Activated naive CD8-positive, alpha-beta T cell treated with anti-CD3 and anti-CD28 coated beads, Interleukin-2, amount 50 U/mL, for 24 hours (primary cell): ENCODE results near the gene ZCRB1.

Experiments used
- ATAC-seq: fragments of 150-1000 bp; cut with Tn5 transposase; one replicate; pipeline ENCODE4 v1.10.0; 2021
- DNase-seq: peaks from one replicate; pipeline ENCODE4 v3.0.0; 2021
- H3K27ac Mint-ChIP-seq: one replicate; pipeline ENCODE4 v1.8.0; 2021; ENCODE audit warnings: mild to moderate bottlenecking, mixed read lengths
- H3K27me3 Mint-ChIP-seq: one replicate; pipeline ENCODE4 v1.8.0; 2021; ENCODE audit warnings: mixed read lengths
- H3K36me3 Mint-ChIP-seq: one replicate; pipeline ENCODE4 v1.8.0; 2021; ENCODE audit warnings: low read depth, mixed read lengths
- H3K4me1 Mint-ChIP-seq: one replicate; pipeline ENCODE4 v1.8.0; 2021; ENCODE audit warnings: mixed read lengths
- H3K4me3 Mint-ChIP-seq: one replicate; pipeline ENCODE4 v1.8.0; 2021; ENCODE audit warnings: mild to moderate bottlenecking, moderate library complexity, mixed read lengths
- H3K9me3 Mint-ChIP-seq: one replicate; pipeline ENCODE4 v1.8.0; 2021; ENCODE audit warnings: mixed read lengths

Gene ZCRB1

DNA sequence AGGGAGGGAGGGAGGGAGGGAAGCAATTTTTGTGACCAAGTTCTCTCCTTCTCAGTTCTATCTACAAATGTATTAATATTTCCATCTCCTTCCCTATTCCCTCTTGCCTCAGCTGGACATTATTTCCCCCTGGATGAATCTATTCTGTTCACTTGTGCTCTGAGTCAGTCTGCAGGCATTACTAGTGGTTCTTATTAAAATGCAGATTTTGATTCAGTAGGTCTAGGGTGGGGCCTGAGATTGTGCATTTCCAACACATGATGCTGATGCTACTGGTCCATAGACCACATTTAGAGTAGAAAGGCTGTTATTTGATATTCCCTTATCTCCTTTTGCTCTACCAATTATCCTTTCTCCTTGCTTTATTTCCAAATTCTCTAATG, 47.8 kb downstream of the ZCRB1 start:
- Mint-ChIP-seq H3K4me1 (no peaks in the 10 kb centered on the region), H3K4me3 (no peak overlapping the region)
- no peak for ATAC-seq

GRCh38 chr12:42277396-42278127, 48.3 kb downstream of the ZCRB1 start:
- H3K9me3 Mint-ChIP-seq: peaks cover 3% of the 10 kb centered on the region
- peaks cover 5% of the 10 kb centered on the region for H3K27me3 Mint-ChIP-seq
- H3K27ac Mint-ChIP-seq: no peak overlapping the region
- no peak for DNase-seq
- no peak for ATAC-seq
- H3K4me1 Mint-ChIP-seq: no peaks in the 10 kb centered on the region
- no peaks in the 10 kb centered on the region for H3K36me3 Mint-ChIP-seq
- no peak overlapping the region for H3K4me3 Mint-ChIP-seq

More for the DNA sequence above, 47.8 kb downstream of the ZCRB1 start:
- H3K36me3 Mint-ChIP-seq: no peaks in the 10 kb centered on the region
- H3K9me3 Mint-ChIP-seq: no peaks in the 10 kb centered on the region
- no peak for DNase-seq
- H3K27me3 Mint-ChIP-seq: peaks cover 3% of the 10 kb centered on the region
- H3K27ac Mint-ChIP-seq: no peak overlapping the region

DNA sequence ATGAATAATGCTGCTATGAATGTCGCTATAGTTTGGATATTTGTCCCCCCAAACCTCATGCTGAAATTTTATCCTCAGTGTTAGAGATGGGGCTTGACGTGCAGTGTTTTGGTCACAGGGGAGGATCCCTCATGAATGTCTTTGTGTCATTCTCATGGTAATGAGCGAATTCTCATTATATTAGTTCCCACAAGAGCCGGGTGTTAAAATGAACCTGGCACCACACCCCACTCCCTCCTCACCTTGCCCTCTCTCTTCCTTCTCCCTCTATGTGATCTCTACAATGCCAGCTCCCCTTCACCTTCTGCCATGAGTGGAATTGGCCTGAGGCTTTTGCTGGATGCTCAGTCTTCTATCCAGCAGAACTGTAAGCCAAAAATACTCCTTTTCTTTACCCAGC, 50.4 kb downstream of the ZCRB1 start:
- DNase-seq (no peak), ATAC-seq (no peak)
- no peak overlapping the region for H3K27ac Mint-ChIP-seq
- H3K9me3 Mint-ChIP-seq: peaks cover 4% of the 10 kb centered on the region
- H3K4me1 Mint-ChIP-seq: peaks cover 2% of the 10 kb centered on the region
- H3K36me3 Mint-ChIP-seq: no peaks in the 10 kb centered on the region
- H3K4me3 Mint-ChIP-seq: no peak overlapping the region
- H3K27me3 Mint-ChIP-seq: peaks cover 8% of the 10 kb centered on the region

DNA sequence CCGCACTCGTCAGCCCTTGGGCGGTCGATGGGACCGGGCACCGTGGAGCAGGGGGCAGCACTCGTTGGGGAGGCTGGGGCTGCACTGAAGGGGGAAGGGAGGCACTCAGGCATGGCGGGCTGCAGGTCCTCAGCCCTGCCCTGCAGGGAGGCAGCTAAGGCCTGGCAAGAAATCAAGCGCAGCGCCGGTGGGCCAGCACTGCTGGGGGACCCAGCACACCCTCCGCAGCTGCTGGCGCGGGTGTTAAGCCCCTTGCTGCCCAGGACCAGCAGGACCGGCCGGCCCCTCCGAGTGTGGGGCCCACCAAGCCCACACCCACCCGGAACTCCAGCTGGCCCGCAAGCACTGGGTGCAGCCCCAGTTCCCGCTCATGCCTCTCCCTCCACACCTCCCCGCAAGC, 52.2 kb downstream of the ZCRB1 start:
- ATAC-seq: no peak
- Mint-ChIP-seq H3K4me3 (no peak overlapping the region), H3K9me3 (peaks cover 4% of the 10 kb centered on the region), H3K27ac (no peak overlapping the region), H3K36me3 (no peaks in the 10 kb centered on the region), H3K27me3 (peaks cover 7% of the 10 kb centered on the region), H3K4me1 (peaks cover 2% of the 10 kb centered on the region)
- no peak for DNase-seq

GRCh38 chr12:42270596-42270995, 55.3 kb downstream of the ZCRB1 start:
- no peak overlapping the region for H3K27ac Mint-ChIP-seq
- H3K27me3 Mint-ChIP-seq: peaks cover 5% of the 10 kb centered on the region
- H3K4me1 Mint-ChIP-seq: peaks cover 2% of the 10 kb centered on the region
- peaks cover 4% of the 10 kb centered on the region for H3K9me3 Mint-ChIP-seq
- H3K4me3 Mint-ChIP-seq: no peak overlapping the region
- ATAC-seq (no peak), DNase-seq (no peak)
- no peaks in the 10 kb centered on the region for H3K36me3 Mint-ChIP-seq

DNA sequence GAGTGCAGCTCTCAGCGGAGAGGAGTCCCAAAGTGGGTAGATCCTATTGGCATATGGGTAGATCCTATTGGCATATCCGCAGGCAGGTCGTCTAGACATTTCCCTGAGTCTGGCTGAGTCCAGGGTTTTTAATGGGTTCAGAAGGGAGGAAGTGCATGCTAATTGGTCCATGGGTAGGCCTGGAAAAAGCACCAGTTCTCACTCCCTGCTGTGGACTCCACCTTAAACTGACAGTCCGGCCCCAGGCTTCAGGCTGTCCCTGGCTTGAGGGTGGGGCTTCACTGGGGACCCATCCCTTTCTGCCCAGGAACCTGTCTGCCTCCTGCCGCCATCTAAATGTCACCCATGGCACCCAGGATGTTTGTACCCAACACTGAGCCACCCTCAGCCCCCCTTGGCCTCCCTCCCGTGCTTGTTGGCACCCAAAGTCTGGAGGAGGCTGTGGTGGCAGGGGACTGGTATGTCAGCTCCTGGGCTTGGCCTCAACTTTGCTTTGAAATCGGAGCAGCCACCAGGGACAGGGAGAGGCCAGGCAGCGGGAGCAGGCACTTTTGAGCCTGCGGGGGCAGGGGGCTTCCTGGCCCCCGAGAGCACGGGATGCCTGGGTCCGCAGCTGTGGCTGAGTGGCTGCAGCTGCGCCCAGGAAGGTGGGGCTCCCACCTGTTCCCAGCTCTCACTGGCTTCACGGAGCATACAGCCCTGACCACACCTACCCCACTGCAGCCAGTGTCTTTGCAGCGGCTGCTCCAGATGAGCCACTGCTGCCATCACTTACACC, 58.3 kb downstream of the ZCRB1 start:
- H3K36me3 Mint-ChIP-seq: no peaks in the 10 kb centered on the region
- no peak overlapping the region for H3K27ac Mint-ChIP-seq
- DNase-seq (no peak), ATAC-seq (no peak)
- H3K4me3 Mint-ChIP-seq: no peak overlapping the region
- H3K27me3 Mint-ChIP-seq: peaks cover 4% of the 10 kb centered on the region
- peaks cover 1% of the 10 kb centered on the region for H3K9me3 Mint-ChIP-seq
- H3K4me1 Mint-ChIP-seq: peaks cover 2% of the 10 kb centered on the region

GRCh38 chr12:42266579-42267230, 59.2 kb downstream of the ZCRB1 start:
- H3K9me3 Mint-ChIP-seq: no peaks in the 10 kb centered on the region
- ATAC-seq: no peak

GRCh38 chr12:42262271-42262670, 63.6 kb downstream of the ZCRB1 start:
- Mint-ChIP-seq H3K27ac (no peak overlapping the region), H3K36me3 (no peaks in the 10 kb centered on the region), H3K27me3 (peaks cover under 1% of the 10 kb centered on the region), H3K4me1 (no peaks in the 10 kb centered on the region), H3K4me3 (no peak overlapping the region), H3K9me3 (no peaks in the 10 kb centered on the region)
- DNase-seq: no peak
- ATAC-seq: no peak

More at GRCh38 chr12:42266579-42267230, 59.2 kb downstream of the ZCRB1 start:
- no peaks in the 10 kb centered on the region for H3K36me3 Mint-ChIP-seq
- peaks cover 1% of the 10 kb centered on the region for H3K27me3 Mint-ChIP-seq
- peaks cover 2% of the 10 kb centered on the region for H3K4me1 Mint-ChIP-seq
- no peak for DNase-seq
- H3K4me3 Mint-ChIP-seq: no peak overlapping the region
- no peak overlapping the region for H3K27ac Mint-ChIP-seq
